Stimulated activated CD8-positive, alpha-beta memory T cell treated with anti-CD3 and anti-CD28 coated beads, Interleukin-12 subunit alpha, Interleukin-12 subunit beta, amount 100 ng/mL, for 24 hours (primary cell): Measurements from ENCODE around the gene SEPTIN5.
"Not testable (repeated sequence)": the region's sequence is repeated elsewhere in the genome, so short reads cannot be mapped to it uniquely, and the experiment has no call there.

Experiments
- DNase-seq: peaks from one replicate; pipeline ENCODE4 v3.0.0-alpha.2; 2020; ENCODE audit errors: extremely low read depth

The SEPTIN5 gene

GRCh38 chr22:19680911-19681862 is 33.1 kb upstream of the SEPTIN5 start:
- no peak for DNase-seq

- no peak for DNase-seq
Measured at GRCh38 chr22:19681863-19682245, 32.4 kb upstream of the SEPTIN5 start.

GRCh38 chr22:19686946-19687345 is 27.4 kb upstream of the SEPTIN5 start:
- DNase-seq = no peak

- DNase-seq = no peak
Measured at GRCh38 chr22:19687561-19688300, 26.6 kb upstream of the SEPTIN5 start.

- DNase-seq = no peak
Measured at GRCh38 chr22:19688301-19689290, 25.7 kb upstream of the SEPTIN5 start.

GRCh38 chr22:19689408-19689807 is 24.9 kb upstream of the SEPTIN5 start:
- no peak for DNase-seq

- DNase-seq = no peak
Measured at GRCh38 chr22:19691007-19691720, 23.1 kb upstream of the SEPTIN5 start.

- DNase-seq = no peak
Measured at GRCh38 chr22:19691721-19692341, 22.5 kb upstream of the SEPTIN5 start.

GRCh38 chr22:19693581-19693980 is 20.7 kb upstream of the SEPTIN5 start:
- DNase-seq = no peak

GRCh38 chr22:19693981-19694670 is 20.2 kb upstream of the SEPTIN5 start:
- no peak for DNase-seq

- DNase-seq = no peak
Measured at GRCh38 chr22:19694696-19695095, 19.6 kb upstream of the SEPTIN5 start.

GRCh38 chr22:19696504-19697276 is 17.6 kb upstream of the SEPTIN5 start:
- DNase-seq = no peak

GRCh38 chr22:19697871-19698270 is 16.4 kb upstream of the SEPTIN5 start:
- DNase-seq = not testable (repeated sequence)

GRCh38 chr22:19700790-19701419 is 13.4 kb upstream of the SEPTIN5 start:
- DNase-seq = no peak

GRCh38 chr22:19701420-19702145 is 12.7 kb upstream of the SEPTIN5 start:
- DNase-seq = no peak

- no peak for DNase-seq
Measured at GRCh38 chr22:19703869-19704268, 10.4 kb upstream of the SEPTIN5 start.

- DNase-seq = no peak
Measured at GRCh38 chr22:19704355-19705015, 9.8 kb upstream of the SEPTIN5 start.
